Adrenal gland (tissue), 5 donors: ENCODE results near the gene ORM2.

Experiments used
- CTCF ChIP-seq, 6 experiments: fragments of 450-650 bp in 4 of 6; fragments of 200-600 bp in 2 of 6; sonication (generic) in 1 of 6; IDR thresholded peaks; 1 replicate in 5 of 6; 2 replicates in 1 of 6; pipeline versions ENCODE4 v1.5.1 to v1.8.0; 2016 to 2021; ENCODE audit warnings: antibody characterized with exemption in 6 of 6, mild to moderate bottlenecking in 2 of 6, moderate library complexity in 1 of 6
- POLR2A ChIP-seq, 2 donors: fragments of 450-650 bp; IDR thresholded peaks; one replicate each; pipeline ENCODE4 v1.6.1; 2017; ENCODE audit warnings: antibody characterized with exemption in 2 of 2, mild to moderate bottlenecking in 2 of 2, moderate library complexity in 1 of 2
- donor health status: DM: no; HTN: no; CAD: no.

GRCh38 chr9:114289106-114289505 lies 40.6 kb upstream of the ORM2 start:
- TF ChIP-seq POLR2A (IDR thresholded peaks at IDR 0.05) (no peak), CTCF (IDR thresholded peaks at IDR 0.05) (no peak)
